Subcutaneous abdominal adipose tissue (tissue), 5 donors: ENCODE data around the gene UBE3D.
"Not testable (repeated sequence)": the region's sequence is repeated elsewhere in the genome, so short reads cannot be mapped to it uniquely, and the experiment has no call there.

Source experiments
- H3K27ac ChIP-seq: one replicate; pipeline ENCODE4 v1.7.0; 2013; ENCODE audit warnings: low read depth, mild to moderate bottlenecking, inconsistent platforms, low read length, moderate library complexity
- H3K27me3 ChIP-seq, 5 donors: one replicate each; pipeline ENCODE4 v1.7.0; 2013; ENCODE audit warnings: low read length in 5 of 5, inconsistent platforms in 1 of 5; ENCODE audit not compliant: control insufficient read depth in 5 of 5, insufficient read depth in 4 of 5
- H3K36me3 ChIP-seq, 5 donors: one replicate each; pipeline ENCODE4 v1.7.0; 2013; ENCODE audit warnings: low read length in 5 of 5; ENCODE audit not compliant: control insufficient read depth in 5 of 5, insufficient read depth in 5 of 5
- H3K4me1 ChIP-seq, 5 donors: one replicate each; pipeline ENCODE4 v1.7.0; 2013; ENCODE audit warnings: low read length in 5 of 5, mild to moderate bottlenecking in 3 of 5, moderate library complexity in 1 of 5; ENCODE audit not compliant: control insufficient read depth in 5 of 5, insufficient read depth in 5 of 5
- H3K4me3 ChIP-seq, 5 donors: one replicate each; pipeline ENCODE4 v1.7.0; 2013; ENCODE audit warnings: low read length in 5 of 5, low read depth in 1 of 5
- H3K9ac ChIP-seq, 5 donors: one replicate each; pipeline ENCODE4 v1.7.0; 2013; ENCODE audit warnings: low read length in 5 of 5, mild to moderate bottlenecking in 4 of 5, moderate library complexity in 3 of 5
- H3K9me3 ChIP-seq, 5 donors: one replicate each; pipeline ENCODE4 v1.7.0; 2013; ENCODE audit warnings: low read length in 5 of 5; ENCODE audit not compliant: control insufficient read depth in 5 of 5
- donor health status: healthy.
- donor health status: healthy.
- donor health status: healthy.
- donor health status: healthy.
- donor health status: healthy.

Gene UBE3D

DNA sequence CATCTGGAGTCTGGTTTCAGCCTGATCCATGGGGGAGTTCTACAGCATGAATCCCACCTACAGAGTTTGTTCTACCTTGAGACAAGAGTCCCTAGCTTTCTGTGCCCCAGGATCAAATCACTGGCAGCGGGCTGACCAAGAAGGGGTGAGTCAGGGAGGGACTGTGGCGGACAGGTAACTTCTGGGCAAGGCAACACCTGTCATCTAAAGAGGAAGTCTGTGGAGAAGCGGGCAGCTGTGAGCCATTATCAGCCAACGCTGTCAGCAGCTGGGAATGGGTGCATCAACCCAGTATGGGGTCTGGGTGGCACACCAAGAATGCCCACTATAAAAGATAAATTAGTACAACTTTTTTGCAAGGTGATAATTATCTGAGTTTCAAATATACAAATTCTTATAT, 45.9 kb downstream of the UBE3D start:
- Histone ChIP-seq H3K27ac (no peak overlapping the region), H3K4me1 (no peaks in the 10 kb centered on the region), H3K4me3 (no peak overlapping the region), H3K27me3 (no peaks in the 10 kb centered on the region), H3K9ac (no peak overlapping the region), H3K9me3 (peaks cover 0 to 5% (median 2%) of the 10 kb centered on the region in 5 donors), H3K36me3 (peaks cover 17 to 20% (median 18%) of the 10 kb centered on the region in 5 donors)

DNA sequence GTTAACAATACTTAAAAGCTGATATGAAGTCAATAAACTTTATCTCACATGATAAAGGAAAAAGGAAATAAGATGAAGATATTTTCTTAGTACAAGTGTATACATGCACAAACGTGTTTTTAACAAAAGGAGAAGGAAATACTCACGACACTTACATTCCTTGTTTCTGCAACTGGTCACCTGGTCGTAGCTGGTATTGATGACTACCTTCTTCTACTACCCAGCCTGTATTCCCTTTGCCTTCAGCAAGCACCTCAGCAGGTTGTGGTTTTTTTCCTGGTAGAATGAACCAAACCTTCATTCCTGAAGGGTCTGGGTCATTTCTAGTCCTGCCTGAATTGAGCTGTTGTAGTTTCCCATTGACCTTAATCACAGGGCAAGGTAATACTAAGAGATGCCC, 54.5 kb downstream of the UBE3D start:
- H3K27ac ChIP-seq, H3K4me3 ChIP-seq, H3K9ac ChIP-seq, H3K27me3 ChIP-seq, H3K9me3 ChIP-seq: not testable (repeated sequence)
- peaks cover 0 to 11% (median 0%) of the 10 kb centered on the region in 5 donors for H3K4me1 ChIP-seq
- peaks cover 2 to 16% (median 8%) of the 10 kb centered on the region in 5 donors for H3K36me3 ChIP-seq

DNA sequence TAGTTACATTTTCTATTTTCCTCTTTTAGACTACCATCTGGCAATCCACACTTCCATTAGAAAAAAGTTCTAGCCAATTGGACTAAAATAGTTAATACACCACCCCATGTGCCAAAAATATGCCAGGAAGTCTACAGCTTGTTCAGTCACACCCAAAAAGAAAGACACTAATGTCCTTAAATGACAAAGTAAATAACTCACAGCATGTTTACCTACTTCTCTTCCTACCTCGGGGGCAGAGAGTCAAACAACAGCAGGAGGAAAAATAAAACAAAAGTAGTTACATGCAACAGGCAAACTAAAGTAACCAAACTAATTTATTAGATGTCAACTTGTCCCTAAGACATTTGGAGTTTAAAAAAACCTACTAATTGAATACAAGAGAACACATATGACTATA, 57.0 kb downstream of the UBE3D start:
- H3K27ac ChIP-seq, result no peak overlapping the region
- no peak overlapping the region for H3K4me3 ChIP-seq
- H3K4me1 ChIP-seq, result peaks cover 0 to 11% (median 0%) of the 10 kb centered on the region in 5 donors
- H3K9me3 ChIP-seq, result no peaks in the 10 kb centered on the region
- no peak overlapping the region for H3K9ac ChIP-seq
- no peaks in the 10 kb centered on the region for H3K27me3 ChIP-seq
- peaks cover 0 to 16% (median 6%) of the 10 kb centered on the region in 5 donors for H3K36me3 ChIP-seq

DNA sequence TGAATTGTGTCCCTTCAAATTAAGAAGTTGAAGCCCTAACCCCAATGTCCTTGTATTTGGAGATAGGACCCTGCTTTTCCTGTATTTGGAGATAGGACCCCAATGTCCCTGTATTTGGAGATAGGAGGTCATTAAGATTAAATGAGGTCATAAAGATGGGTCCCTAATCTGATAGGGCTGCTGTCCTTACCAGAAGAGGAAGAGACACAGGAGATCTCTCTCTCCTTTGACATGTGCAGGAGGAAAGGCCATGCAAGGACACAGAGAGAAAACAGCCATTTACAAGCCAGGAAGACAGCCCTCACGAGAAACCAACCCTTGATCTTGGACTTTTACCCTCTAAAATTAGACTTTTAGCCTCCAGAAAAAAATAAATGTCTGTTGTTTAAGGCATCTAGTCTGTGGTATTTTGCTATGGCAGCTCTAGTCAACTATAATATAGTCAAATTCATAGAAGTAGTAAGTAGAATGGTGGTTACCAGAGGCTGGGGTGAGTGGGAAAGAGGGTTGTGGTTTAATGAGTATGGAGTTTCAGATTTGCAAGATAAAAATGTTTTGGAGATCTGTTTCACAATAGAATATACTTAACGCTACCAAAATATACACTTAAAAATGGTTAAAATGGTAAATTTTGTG, 59.3 kb downstream of the UBE3D start:
- Histone ChIP-seq H3K4me3 (no peak overlapping the region), H3K9me3 (no peaks in the 10 kb centered on the region), H3K9ac (no peak overlapping the region), H3K27ac (no peak overlapping the region), H3K27me3 (no peaks in the 10 kb centered on the region), H3K36me3 (no peaks in the 10 kb centered on the region), H3K4me1 (peaks cover 0 to 11% (median 0%) of the 10 kb centered on the region in 5 donors)

DNA sequence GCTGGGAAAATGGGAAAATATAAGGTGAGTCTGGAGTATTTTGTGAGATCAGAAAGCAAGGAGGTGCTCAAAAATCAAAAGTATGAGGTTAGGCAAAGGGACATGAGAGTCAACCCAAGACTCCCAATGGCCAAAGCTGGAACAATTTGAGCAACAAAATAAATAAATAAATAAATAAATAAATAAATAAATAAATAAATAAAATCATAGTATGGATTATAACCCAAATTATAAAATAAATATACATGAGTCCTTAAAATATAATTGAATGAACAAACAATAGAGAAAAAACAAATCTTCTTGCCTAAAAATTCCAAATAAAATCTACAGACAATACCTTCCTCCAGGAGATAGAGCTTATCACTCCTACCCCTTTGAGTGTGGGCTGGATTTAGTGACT, 69.5 kb downstream of the UBE3D start:
- H3K9ac ChIP-seq, result no peak overlapping the region
- H3K4me3 ChIP-seq, result no peak overlapping the region
- no peaks in the 10 kb centered on the region for H3K36me3 ChIP-seq
- no peak overlapping the region for H3K27ac ChIP-seq
- H3K9me3 ChIP-seq, result no peaks in the 10 kb centered on the region
- H3K4me1 ChIP-seq, result no peaks in the 10 kb centered on the region
- no peaks in the 10 kb centered on the region for H3K27me3 ChIP-seq

DNA sequence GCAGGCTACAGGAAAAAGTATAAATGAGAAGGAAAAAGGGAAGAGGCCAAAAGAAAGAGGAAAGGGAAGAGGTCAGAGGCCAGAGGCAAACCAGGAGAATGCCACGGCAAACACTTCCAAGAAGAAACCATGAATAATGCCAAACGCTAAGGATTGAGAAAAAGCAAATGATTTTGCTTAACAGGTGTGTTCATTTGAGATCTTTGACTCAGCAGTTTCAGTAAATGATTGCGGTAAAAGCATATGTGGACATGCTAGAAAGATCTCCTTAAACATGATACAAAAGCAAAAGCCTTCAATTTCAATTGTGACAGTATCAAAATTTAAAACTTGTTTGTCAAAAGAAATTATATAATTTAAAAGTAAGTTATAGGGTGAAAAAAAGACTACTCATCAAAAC, 70.6 kb downstream of the UBE3D start:
- no peak overlapping the region for H3K4me3 ChIP-seq
- H3K4me1 ChIP-seq, result no peaks in the 10 kb centered on the region
- no peak overlapping the region for H3K27ac ChIP-seq
- no peaks in the 10 kb centered on the region for H3K36me3 ChIP-seq
- no peak overlapping the region for H3K9ac ChIP-seq
- H3K9me3 ChIP-seq, result no peaks in the 10 kb centered on the region
- no peaks in the 10 kb centered on the region for H3K27me3 ChIP-seq

DNA sequence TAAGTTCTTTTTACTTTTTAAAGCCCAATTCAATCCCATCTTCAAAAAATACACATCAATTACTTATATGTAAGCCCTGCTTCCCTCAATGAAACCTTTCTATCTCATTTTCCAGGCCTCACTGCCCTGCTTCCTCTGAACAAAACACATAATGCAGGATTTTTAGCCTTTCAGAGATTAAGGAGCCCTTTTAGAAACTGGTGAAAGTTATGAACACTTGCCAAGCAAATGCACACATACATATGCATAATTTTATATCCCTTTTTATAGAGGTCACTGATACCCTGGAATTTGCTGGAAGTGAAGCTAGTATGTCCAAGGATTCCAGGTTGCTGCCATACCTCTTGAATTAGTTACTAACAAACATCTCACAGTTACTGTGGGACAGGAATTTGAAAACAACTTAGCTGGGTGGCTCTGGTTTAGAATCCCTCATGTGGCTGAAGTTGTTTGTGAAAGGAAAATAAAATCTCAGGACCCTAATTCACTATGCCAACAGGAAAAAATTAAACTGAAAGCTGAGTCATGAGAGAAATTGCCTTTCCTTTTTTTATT, 75.8 kb downstream of the UBE3D start:
- H3K9ac ChIP-seq, result no peak overlapping the region
- H3K9me3 ChIP-seq, result no peaks in the 10 kb centered on the region
- no peak overlapping the region for H3K4me3 ChIP-seq
- H3K36me3 ChIP-seq, result no peaks in the 10 kb centered on the region
- no peak overlapping the region for H3K27ac ChIP-seq
- H3K27me3 ChIP-seq, result no peaks in the 10 kb centered on the region
- H3K4me1 ChIP-seq, result peaks cover 0 to 4% (median 0%) of the 10 kb centered on the region in 5 donors

DNA sequence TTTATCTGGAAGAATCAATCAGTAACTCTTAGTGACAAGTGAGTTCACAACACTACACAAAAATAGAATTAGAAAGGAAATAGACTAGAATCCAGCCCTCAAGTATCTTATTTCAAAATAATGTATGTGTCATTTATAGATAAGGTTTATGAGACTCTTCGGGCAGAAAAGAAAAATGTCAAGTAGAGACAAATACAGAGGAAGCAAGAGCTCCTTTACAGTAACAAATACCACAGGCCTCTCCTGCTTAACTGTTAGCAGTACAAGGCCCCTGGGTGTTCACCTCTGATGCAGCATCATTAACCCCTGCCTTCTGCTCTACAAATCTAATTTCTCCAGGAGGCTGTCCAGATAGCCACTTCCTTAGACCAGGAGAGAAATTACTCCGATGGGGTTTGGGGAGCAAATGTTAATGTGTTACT, 76.7 kb downstream of the UBE3D start:
- H3K27ac ChIP-seq, result no peak overlapping the region
- no peaks in the 10 kb centered on the region for H3K36me3 ChIP-seq
- H3K4me3 ChIP-seq, result no peak overlapping the region

DNA sequence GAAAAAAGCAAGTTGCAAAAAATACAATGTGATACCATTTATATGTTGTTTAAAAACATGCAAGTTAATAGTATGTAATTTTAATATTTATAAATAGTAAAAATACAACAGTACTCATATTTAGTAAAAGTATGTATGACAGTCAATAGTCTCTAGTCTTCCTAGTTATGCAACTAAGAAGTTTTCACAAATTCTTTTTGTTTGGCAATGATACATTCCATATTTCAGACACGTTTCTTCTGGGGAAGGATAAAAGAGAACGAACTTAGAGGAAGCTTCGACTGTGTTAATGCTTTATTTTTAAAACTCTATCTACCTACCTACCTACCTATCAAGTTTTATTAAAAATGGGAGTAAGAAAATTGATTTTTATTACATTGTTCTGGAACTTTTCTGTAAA, 77.7 kb downstream of the UBE3D start:
- Histone ChIP-seq H3K27me3 (no peaks in the 10 kb centered on the region), H3K9ac (no peak overlapping the region), H3K27ac (no peak overlapping the region), H3K9me3 (no peaks in the 10 kb centered on the region), H3K36me3 (no peaks in the 10 kb centered on the region), H3K4me3 (no peak overlapping the region), H3K4me1 (peaks cover 0 to 4% (median 0%) of the 10 kb centered on the region in 5 donors)

More for the DNA sequence above, 76.7 kb downstream of the UBE3D start:
- H3K9me3 ChIP-seq, result no peaks in the 10 kb centered on the region
- H3K9ac ChIP-seq, result no peak overlapping the region
- peaks cover 0 to 4% (median 0%) of the 10 kb centered on the region in 5 donors for H3K4me1 ChIP-seq
- no peaks in the 10 kb centered on the region for H3K27me3 ChIP-seq

DNA sequence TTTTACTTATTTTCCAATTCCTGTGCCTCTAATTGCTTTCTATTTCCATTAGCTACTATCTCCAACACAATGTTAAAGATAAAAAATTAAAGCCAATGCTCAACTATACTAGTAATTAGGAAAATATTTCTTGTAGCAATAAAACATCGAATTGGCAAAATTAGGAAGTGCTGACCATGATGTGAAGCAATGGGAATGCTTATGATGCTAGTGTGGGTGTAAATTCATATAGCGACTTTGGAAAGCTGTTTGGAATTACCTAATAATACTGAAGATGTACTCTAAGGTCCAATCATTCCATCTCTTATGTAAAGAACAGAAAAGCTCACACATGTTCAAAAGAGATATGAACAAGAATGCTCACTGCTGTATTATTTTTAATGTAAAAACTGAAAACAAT, 78.2 kb downstream of the UBE3D start:
- no peak overlapping the region for H3K9ac ChIP-seq
- no peaks in the 10 kb centered on the region for H3K36me3 ChIP-seq
- peaks cover 0 to 4% (median 0%) of the 10 kb centered on the region in 5 donors for H3K4me1 ChIP-seq
- no peak overlapping the region for H3K27ac ChIP-seq
- H3K9me3 ChIP-seq, result no peaks in the 10 kb centered on the region
- H3K27me3 ChIP-seq, result no peaks in the 10 kb centered on the region
- H3K4me3 ChIP-seq, result no peak overlapping the region
